Loucy (cell line): ENCODE results near the gene SESN3.
"Not testable (repeated sequence)": the region's sequence is repeated elsewhere in the genome, so short reads cannot be mapped to it uniquely, and the experiment has no call there.

Experiments used
- H2AFZ ChIP-seq: fragments of 200-600 bp; sonication (generic); 2 replicates; pipeline ENCODE4 v1.6.0; 2016; ENCODE audit warnings: antibody characterized with exemption, mild to moderate bottlenecking, low read length, moderate library complexity
- H3F3A ChIP-seq: fragments of 200-600 bp; 2 replicates; pipeline ENCODE4 v1.6.0; 2016; ENCODE audit warnings: antibody characterized with exemption, low read depth, mild to moderate bottlenecking
- H3K27me3 ChIP-seq: fragments of 200-600 bp; sonication (generic); 2 replicates; pipeline ENCODE4 v1.6.1; 2014; ENCODE audit warnings: low read length, mild to moderate bottlenecking; ENCODE audit not compliant: insufficient read depth, poor library complexity, severe bottlenecking
- H3K36me3 ChIP-seq: fragments of 200-600 bp; sonication (generic); 2 replicates; pipeline ENCODE4 v1.6.1; 2016; ENCODE audit warnings: low read length; ENCODE audit not compliant: insufficient read depth
- H3K4me1 ChIP-seq: fragments of 200-600 bp; sonication (generic); 2 replicates; pipeline ENCODE4 v1.5.1; 2014; ENCODE audit warnings: low read length, mild to moderate bottlenecking; ENCODE audit not compliant: insufficient read depth, poor library complexity, severe bottlenecking
- H3K4me2 ChIP-seq: fragments of 200-600 bp; sonication (generic); 2 replicates; pipeline ENCODE4 v1.6.0; 2014; ENCODE audit warnings: antibody characterized with exemption, low read length, low read depth, mild to moderate bottlenecking; ENCODE audit not compliant: poor library complexity, severe bottlenecking
- H3K4me3 ChIP-seq: fragments of 200-600 bp; sonication (generic); 2 replicates; pipeline ENCODE4 v1.5.1; 2014; ENCODE audit warnings: low read length, mild to moderate bottlenecking, mixed read lengths; ENCODE audit not compliant: poor library complexity, severe bottlenecking
- H3K79me2 ChIP-seq: fragments of 200-600 bp; sonication (generic); 2 replicates; pipeline ENCODE4 v1.6.1; 2014; ENCODE audit warnings: low read length; ENCODE audit not compliant: insufficient read depth
- H3K9ac ChIP-seq: fragments of 200-600 bp; sonication (generic); 2 replicates; pipeline ENCODE4 v1.6.0; 2014; ENCODE audit warnings: mild to moderate bottlenecking, low read depth, low read length, moderate library complexity; ENCODE audit not compliant: poor library complexity, severe bottlenecking
- H3K9me2 ChIP-seq: fragments of 200-600 bp; sonication (generic); replicated peaks from 2 replicates; pipeline ENCODE4 v1.6.1; 2016; ENCODE audit warnings: low read depth, low read length, mixed read lengths
- H3K9me3 ChIP-seq: fragments of 200-600 bp; sonication (generic); 2 replicates; pipeline ENCODE4 v1.6.1; 2014; ENCODE audit warnings: mild to moderate bottlenecking, antibody characterized with exemption, low read length, low read depth; ENCODE audit not compliant: insufficient read depth
- H4K20me1 ChIP-seq: fragments of 200-600 bp; sonication (generic); 2 replicates; pipeline ENCODE4 v1.6.0; 2014; ENCODE audit warnings: antibody characterized with exemption, low read length, mild to moderate bottlenecking; ENCODE audit not compliant: insufficient read depth, poor library complexity, severe bottlenecking
- CTCF ChIP-seq: fragments of 200-600 bp; sonication (generic); conservative IDR thresholded peaks from 2 replicates; pipeline ENCODE4 v1.5.1; 2014; ENCODE audit warnings: mild to moderate bottlenecking, antibody characterized with exemption, low read length
- EZH2phosphoT487 ChIP-seq: fragments of 200-600 bp; IDR thresholded peaks from 2 replicates; pipeline ENCODE4 v1.6.1; 2018; ENCODE audit warnings: antibody characterized with exemption, mild to moderate bottlenecking, moderate library complexity, borderline replicate concordance

SESN3 gene

DNA sequence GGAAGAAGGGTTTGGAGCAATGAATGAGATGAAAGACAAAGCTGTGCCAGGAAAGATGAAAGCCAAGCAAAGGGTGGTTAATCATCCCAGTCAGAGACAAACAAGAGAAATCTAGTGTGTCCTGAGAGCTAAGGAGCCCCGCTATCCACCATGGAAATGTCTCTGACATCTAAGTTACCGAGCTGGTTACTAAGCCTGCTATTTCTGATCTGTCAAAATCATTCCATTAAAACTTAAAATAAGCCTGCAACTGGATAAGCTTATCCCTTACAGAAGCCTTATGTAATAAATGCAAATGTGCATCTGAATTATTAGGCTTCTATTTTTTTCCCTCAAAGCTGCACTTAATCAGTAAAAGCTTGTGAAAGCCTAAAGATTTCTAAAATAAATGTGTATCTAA is 22.1 kb upstream of the SESN3 start:
- Histone ChIP-seq H3K79me2 (no peaks in the 10 kb centered on the region), H3K4me3 (no peak overlapping the region), H3K4me1 (peaks cover 51% of the 10 kb centered on the region), H3K36me3 (no peaks in the 10 kb centered on the region), H3K9me2 (no peaks in the 10 kb centered on the region), H2AFZ (0 out of 2 replicates have a peak overlapping the region, but pooled peaks have one; percentile 48), H3F3A (no peaks in the 10 kb centered on the region), H3K9ac (no peak overlapping the region), H3K9me3 (no peaks in the 10 kb centered on the region), H3K4me2 (no peak overlapping the region), H4K20me1 (no peaks in the 10 kb centered on the region), H3K27me3 (no peaks in the 10 kb centered on the region)
- TF ChIP-seq EZH2phosphoT487, result no peak
- no peak for TF ChIP-seq CTCF

GRCh38 chr11:95252586-95252985 is 21.6 kb upstream of the SESN3 start:
- Histone ChIP-seq H2AFZ (peak overlapping the region; percentile 48; the same call in 1 of the 2 replicates), H3K9me3 (no peaks in the 10 kb centered on the region), H3K27me3 (no peaks in the 10 kb centered on the region), H3K4me2 (no peak overlapping the region), H3K9me2 (no peaks in the 10 kb centered on the region), H4K20me1 (no peaks in the 10 kb centered on the region), H3K9ac (no peak overlapping the region), H3K79me2 (no peaks in the 10 kb centered on the region), H3K4me1 (peaks cover 50% of the 10 kb centered on the region), H3K36me3 (no peaks in the 10 kb centered on the region), H3K4me3 (no peak overlapping the region), H3F3A (no peaks in the 10 kb centered on the region)
- no peak for TF ChIP-seq CTCF
- TF ChIP-seq EZH2phosphoT487, result no peak

GRCh38 chr11:95251896-95252295 is 20.9 kb upstream of the SESN3 start:
- H3K79me2 ChIP-seq, H3K4me3 ChIP-seq, H3K36me3 ChIP-seq, H3K9me3 ChIP-seq, H3K9me2 ChIP-seq, H3K27me3 ChIP-seq, H3K4me2 ChIP-seq, H3K9ac ChIP-seq, H2AFZ ChIP-seq, H4K20me1 ChIP-seq, H3F3A ChIP-seq: not testable (repeated sequence)
- H3K4me1 ChIP-seq, result peaks cover 45% of the 10 kb centered on the region

DNA sequence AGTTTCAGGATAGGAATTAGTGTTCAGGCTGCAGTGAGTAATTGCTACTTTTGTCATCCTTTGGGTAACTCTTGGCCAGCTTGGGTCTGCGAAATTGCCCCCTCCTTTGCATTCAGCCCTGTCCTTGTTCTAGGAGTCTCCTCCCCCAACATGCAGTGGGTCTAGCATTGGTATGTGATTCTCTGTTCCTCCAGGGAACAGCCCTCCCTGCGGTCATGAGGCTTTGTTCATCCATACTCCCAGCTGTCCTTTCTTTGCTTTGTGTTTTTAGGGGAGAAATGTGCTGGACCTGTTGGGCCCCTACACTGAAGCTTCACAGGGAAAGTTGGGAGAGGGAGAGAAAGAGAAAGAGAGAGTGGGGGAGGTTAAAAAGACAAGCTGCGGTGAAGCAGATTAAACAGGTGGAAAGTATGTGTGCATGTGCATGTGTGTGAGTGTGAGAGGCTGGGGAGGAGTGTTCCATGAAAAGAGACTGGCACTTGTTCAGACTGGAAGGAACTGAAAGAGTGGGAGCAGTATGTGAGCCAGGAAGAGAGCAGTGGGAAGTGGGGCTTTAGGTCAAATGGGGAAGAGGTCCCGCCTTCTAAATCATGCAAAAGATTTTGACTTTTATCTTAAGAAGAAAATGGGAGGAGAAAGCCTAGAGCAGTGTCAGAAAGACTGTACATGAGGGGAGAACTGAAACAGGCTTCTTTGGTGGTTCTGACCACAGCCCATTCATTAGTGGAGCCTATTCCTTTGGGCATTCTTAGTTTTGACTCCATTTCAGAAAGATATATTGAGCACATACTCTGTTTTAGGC is 17.9 kb upstream of the SESN3 start:
- Histone ChIP-seq H3K4me2 (no peak overlapping the region), H2AFZ (peak overlapping the region; percentile 76), H3K4me1 (peaks cover 16% of the 10 kb centered on the region), H3K9me3 (no peaks in the 10 kb centered on the region), H3K27me3 (no peaks in the 10 kb centered on the region), H3K9ac (no peak overlapping the region), H3K4me3 (no peak overlapping the region), H3K79me2 (no peaks in the 10 kb centered on the region), H3F3A (no peaks in the 10 kb centered on the region), H4K20me1 (no peaks in the 10 kb centered on the region), H3K9me2 (no peaks in the 10 kb centered on the region), H3K36me3 (no peaks in the 10 kb centered on the region)
- TF ChIP-seq EZH2phosphoT487, result no peak
- no peak for TF ChIP-seq CTCF
